Esophagus muscularis mucosa (tissue), 4 donors: Measurements from ENCODE around the gene TMC1. TPM values are rescaled to one million over a fixed set of nuclear protein-coding genes. Genes with fewer than 3 reads are reported as not detected.

ENCODE experiments used
- DNase-seq: peaks from one replicate; pipeline ENCODE4 v3.0.0-alpha.2; 2017; ENCODE audit errors: extremely low spot score
- H3K27ac ChIP-seq, 4 donors: fragments of 200-600 bp; sonication (generic); replicated peaks in 1 of 4; 1 replicate in 3 of 4; 2 replicates in 1 of 4; pipeline ENCODE4 v1.5.1; 2016 to 2019; ENCODE audit warnings: mild to moderate bottlenecking in 1 of 4
- H3K27me3 ChIP-seq, 4 donors: fragments of 200-600 bp; sonication (generic); one replicate each; pipeline versions ENCODE4 v1.5.1 to v1.6.0; 2016 to 2019
- H3K36me3 ChIP-seq, 4 donors: fragments of 200-600 bp; sonication (generic); one replicate each; pipeline ENCODE4 v1.5.1; 2016 to 2019
- H3K4me1 ChIP-seq, 4 donors: fragments of 200-600 bp; sonication (generic); one replicate each; pipeline ENCODE4 v1.5.1; 2016 to 2019
- H3K4me3 ChIP-seq, 4 donors: fragments of 200-600 bp; sonication (generic); 1 replicate in 2 of 4; 2 replicates in 2 of 4; pipeline ENCODE4 v1.5.1; 2016 to 2019; ENCODE audit warnings: mild to moderate bottlenecking in 4 of 4, moderate library complexity in 1 of 4
- H3K9me3 ChIP-seq, 4 donors: fragments of 200-600 bp; sonication (generic); 1 replicate in 3 of 4; 2 replicates in 1 of 4; pipeline ENCODE4 v1.5.1; 2016 to 2019
- EP300 ChIP-seq: sonication (generic); formaldehyde crosslinking; IDR thresholded peaks from one replicate; pipeline ENCODE4 v1.6.1; 2017; ENCODE audit warnings: antibody characterized with exemption
- POLR2A ChIP-seq: fragments of 450-650 bp; IDR thresholded peaks from one replicate; pipeline ENCODE4 v1.6.1; 2017; ENCODE audit warnings: antibody characterized with exemption, moderate library complexity, mild to moderate bottlenecking, low read depth
- POLR2AphosphoS5 ChIP-seq, 2 donors: sonication (generic); formaldehyde crosslinking; IDR thresholded peaks; one replicate each; pipeline ENCODE4 v1.6.1; 2017; ENCODE audit warnings: antibody characterized with exemption in 2 of 2
- WGBS: methylation state at CpG from one replicate; pipeline ENCODE4 v1.1.5; 2018; 5-methylcytosine and 5-hydroxymethylcytosine counted together
- intact Hi-C: fragments of 100-400 bp; cut with DNase I; formaldehyde crosslinking; loops from one replicate; pipeline ENCODE4 v1.15.1; 2023
- total RNA-seq, 4 donors: library from RNA; depleted of rRNA; stranded (reverse); fragments of >200 nt; gene quantifications; one replicate each; pipeline versions ENCODE4 v1.1.0 to v1.2.1, GENCODE V29; 2016
- TF ChIP-seq, protein P1 (sequence below), 3 experiments: fragments of 200-600 bp in 2 of 3; fragments of 450-650 bp in 1 of 3; sonication (generic) in 2 of 3; IDR thresholded peaks; one replicate each; pipeline ENCODE4 v1.5.1; 2017 to 2019; ENCODE audit warnings: antibody characterized with exemption in 3 of 3, mild to moderate bottlenecking in 2 of 3, moderate library complexity in 1 of 3

TMC1 gene
- total RNA-seq, 4 donors from 2014 or later = not detected

DNA sequence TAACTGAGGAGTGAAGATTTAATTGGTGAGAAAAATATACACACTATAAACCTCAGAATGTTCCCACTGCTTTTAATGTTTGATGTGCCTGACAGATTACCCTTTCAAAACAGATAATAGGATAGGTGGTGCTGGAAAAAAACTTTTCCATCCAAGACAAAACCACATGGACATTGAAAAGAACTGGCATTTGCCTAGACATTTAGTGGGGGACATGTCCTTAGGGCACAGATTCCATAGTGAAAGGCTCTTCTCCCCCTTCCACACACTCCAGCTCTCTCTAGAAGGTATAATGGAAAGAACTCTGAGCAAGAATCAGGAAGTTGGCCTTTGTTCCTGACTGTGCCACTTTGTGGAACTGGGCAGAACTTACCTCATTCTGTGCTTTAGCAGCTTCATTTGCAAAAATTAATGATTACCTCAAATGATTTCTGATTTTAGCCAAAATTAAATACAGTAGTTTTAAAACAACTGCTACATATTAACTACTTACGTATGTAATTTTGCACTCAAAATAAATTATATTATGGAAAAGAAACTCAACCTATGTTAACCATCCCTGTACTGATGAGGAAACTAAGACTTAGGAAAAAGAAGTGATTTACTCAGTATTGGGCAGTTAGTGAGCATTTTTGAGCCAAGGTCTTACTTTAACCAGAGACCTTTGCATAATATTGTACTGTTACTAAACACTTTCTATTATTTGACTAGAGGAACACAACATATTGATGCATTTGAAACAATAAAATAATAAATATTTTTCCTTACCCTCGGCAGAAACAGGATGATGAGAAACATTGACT lies 43.3 kb downstream of the TMC1 start:
- WGBS = 84% methylated on average over 2 of the region's 2 CpGs
- Histone ChIP-seq H3K27me3 (no peaks in the 10 kb centered on the region), H3K4me1 (peaks cover 0 to 6% (median 5%) of the 10 kb centered on the region in 4 donors), H3K9me3 (no peaks in the 10 kb centered on the region), H3K27ac (no peak overlapping the region), H3K4me3 (no peak overlapping the region), H3K36me3 (no peaks in the 10 kb centered on the region)
- TF ChIP-seq EP300 (no peak), POLR2A (no peak), POLR2AphosphoS5 (IDR thresholded peaks at IDR 0.05) (no peak)
- TF ChIP-seq, protein P1, sequence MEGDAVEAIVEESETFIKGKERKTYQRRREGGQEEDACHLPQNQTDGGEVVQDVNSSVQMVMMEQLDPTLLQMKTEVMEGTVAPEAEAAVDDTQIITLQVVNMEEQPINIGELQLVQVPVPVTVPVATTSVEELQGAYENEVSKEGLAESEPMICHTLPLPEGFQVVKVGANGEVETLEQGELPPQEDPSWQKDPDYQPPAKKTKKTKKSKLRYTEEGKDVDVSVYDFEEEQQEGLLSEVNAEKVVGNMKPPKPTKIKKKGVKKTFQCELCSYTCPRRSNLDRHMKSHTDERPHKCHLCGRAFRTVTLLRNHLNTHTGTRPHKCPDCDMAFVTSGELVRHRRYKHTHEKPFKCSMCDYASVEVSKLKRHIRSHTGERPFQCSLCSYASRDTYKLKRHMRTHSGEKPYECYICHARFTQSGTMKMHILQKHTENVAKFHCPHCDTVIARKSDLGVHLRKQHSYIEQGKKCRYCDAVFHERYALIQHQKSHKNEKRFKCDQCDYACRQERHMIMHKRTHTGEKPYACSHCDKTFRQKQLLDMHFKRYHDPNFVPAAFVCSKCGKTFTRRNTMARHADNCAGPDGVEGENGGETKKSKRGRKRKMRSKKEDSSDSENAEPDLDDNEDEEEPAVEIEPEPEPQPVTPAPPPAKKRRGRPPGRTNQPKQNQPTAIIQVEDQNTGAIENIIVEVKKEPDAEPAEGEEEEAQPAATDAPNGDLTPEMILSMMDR (IDR thresholded peaks at IDR 0.05) = no peak
- intact Hi-C loops = no loop called here
- DNase-seq = no peak

DNA sequence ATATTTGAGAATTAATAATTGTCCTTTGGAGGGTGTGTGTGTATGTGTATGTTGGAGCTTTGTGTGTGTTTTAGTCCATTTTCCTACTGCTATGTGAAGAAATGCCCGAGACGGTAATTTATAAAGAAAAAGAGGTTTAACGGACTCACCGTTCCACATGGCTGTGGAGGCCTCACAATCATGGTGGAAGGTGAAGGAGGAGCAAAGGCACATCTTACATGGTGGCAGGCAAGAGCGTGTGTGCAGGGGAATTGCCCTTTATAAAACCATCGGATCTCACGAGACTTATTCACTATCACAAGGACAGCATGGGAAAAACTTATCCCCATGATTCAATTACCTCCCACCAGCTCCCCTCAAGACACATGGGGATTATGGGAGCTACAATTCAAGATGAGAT lies 44.1 kb downstream of the TMC1 start:
- intact Hi-C loops = no loop called here
- 96% methylated on average over 7 of the region's 7 CpGs for WGBS
- H3K36me3 ChIP-seq = no peaks in the 10 kb centered on the region
- H3K27ac ChIP-seq = no peak overlapping the region
- no peak overlapping the region for H3K4me3 ChIP-seq
- H3K4me1 ChIP-seq = peaks cover 0 to 6% (median 5%) of the 10 kb centered on the region in 4 donors
- no peaks in the 10 kb centered on the region for H3K27me3 ChIP-seq
- no peak for DNase-seq
- no peaks in the 10 kb centered on the region for H3K9me3 ChIP-seq
- TF ChIP-seq POLR2AphosphoS5 (IDR thresholded peaks at IDR 0.05) = no peak
- no peak for TF ChIP-seq EP300
- TF ChIP-seq, protein P1 (IDR thresholded peaks at IDR 0.05) = no peak
- TF ChIP-seq POLR2A = no peak

DNA sequence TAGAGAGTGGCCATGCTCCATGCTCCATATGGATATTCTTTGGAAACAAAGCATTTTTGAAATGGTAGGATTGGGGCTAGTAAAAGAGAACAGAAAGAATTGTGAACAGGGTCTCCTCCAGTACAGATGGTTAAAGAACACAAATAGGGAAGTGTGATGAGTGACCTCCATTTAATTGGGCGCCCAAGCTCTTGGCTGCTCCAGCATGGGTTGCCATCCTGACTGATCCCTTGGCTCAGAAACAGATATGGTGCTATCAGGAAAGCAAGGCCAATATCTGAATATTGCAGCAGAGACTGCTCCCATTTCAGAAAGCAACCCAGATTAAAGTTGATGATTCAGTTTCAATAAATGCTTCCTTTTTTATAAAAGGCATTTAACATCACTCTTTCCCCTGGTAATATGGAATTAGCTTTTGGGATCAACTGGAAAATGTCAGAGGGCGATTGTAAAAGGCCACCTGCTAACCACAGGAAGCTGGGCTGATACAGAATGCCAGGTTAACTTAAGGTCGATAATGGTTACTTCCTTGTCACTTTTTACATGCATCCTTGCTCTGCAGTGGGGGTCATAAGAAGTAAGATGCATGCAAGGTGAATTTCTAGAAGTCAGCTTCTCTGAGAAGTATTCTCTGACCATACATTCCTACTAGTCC lies 52.9 kb downstream of the TMC1 start:
- Histone ChIP-seq H3K4me3 (no peak overlapping the region), H3K9me3 (no peaks in the 10 kb centered on the region), H3K27me3 (no peaks in the 10 kb centered on the region), H3K27ac (no peak overlapping the region), H3K4me1 (peaks cover 15 to 36% (median 32%) of the 10 kb centered on the region in 4 donors), H3K36me3 (no peaks in the 10 kb centered on the region)
- 85% methylated on average over 3 of the region's 3 CpGs for WGBS
- TF ChIP-seq POLR2AphosphoS5 (IDR thresholded peaks at IDR 0.05) = no peak
- TF ChIP-seq EP300 = no peak
- TF ChIP-seq POLR2A = no peak
- DNase-seq = no peak
- intact Hi-C loops = no loop called here

DNA sequence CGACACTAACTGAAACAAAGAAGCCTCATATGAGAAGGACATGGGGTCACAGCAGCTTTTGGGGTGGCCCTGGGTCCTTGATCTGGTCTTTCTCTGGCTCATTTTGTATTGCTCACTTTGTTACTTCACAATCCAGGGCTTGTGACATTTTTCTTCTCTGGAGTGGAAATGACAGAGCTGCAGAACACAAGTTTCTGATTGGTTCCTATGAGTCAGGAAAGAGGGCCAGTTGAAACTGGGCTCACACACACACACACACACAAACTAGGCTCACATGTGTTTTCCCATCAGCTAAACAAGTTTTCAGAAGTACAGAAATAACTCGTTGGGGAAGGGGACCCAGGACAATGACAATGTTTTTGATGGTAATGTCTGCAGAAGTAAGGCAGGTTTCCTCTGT lies 54.3 kb downstream of the TMC1 start:
- H3K36me3 ChIP-seq = no peaks in the 10 kb centered on the region
- 77% methylated on average over 2 of the region's 2 CpGs for WGBS
- intact Hi-C loops = loop anchor here (5.0 kb wide), 1 partner anchor 213 kb away; no protein-coding TSS in a partner anchor

DNA sequence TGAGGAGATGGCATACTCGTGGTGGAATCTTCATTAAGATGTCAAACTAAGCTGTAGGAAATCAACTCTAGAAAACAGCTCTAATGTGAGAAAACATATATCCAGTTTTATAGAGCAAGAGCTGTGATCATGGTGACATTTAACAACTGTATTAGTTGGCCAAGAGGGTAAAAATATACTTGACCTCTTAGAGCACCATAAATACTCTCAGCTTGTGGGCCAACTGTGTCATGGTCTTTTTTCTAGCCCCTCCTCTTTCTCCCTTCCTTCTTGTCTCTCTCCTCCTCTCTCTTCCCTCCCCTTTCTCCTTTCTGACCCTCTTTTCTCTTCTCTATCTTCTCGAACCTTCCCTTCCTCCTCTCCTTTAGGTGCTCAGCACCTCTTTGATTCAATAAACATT lies 54.7 kb downstream of the TMC1 start:
- TF ChIP-seq POLR2AphosphoS5 (IDR thresholded peaks at IDR 0.05) (no peak), EP300 (no peak), POLR2A (no peak)
- TF ChIP-seq, protein P1 (IDR thresholded peaks at IDR 0.05) = no peak
- DNase-seq = no peak
- no peaks in the 10 kb centered on the region for H3K36me3 ChIP-seq
- 86% methylated on average over 2 of the region's 2 CpGs for WGBS
- H3K4me3 ChIP-seq = no peak overlapping the region
- H3K27me3 ChIP-seq = no peaks in the 10 kb centered on the region
- intact Hi-C loops = loop anchor here (5.0 kb wide), 1 partner anchor 214 kb away; no protein-coding TSS in a partner anchor
- H3K27ac ChIP-seq = peak overlapping the region; percentile 59 to 72 (median 65)
- peaks cover 15 to 39% (median 35%) of the 10 kb centered on the region in 4 donors for H3K4me1 ChIP-seq
- no peaks in the 10 kb centered on the region for H3K9me3 ChIP-seq

More for the DNA sequence above, 54.3 kb downstream of the TMC1 start:
- H3K4me3 ChIP-seq = no peak overlapping the region
- H3K27ac ChIP-seq = peak overlapping the region in 2 of 4 donors; percentile 68 to 72
- TF ChIP-seq, protein P1 (IDR thresholded peaks at IDR 0.05) = no peak
- H3K27me3 ChIP-seq = no peaks in the 10 kb centered on the region
- H3K4me1 ChIP-seq = peaks cover 15 to 39% (median 35%) of the 10 kb centered on the region in 4 donors
- DNase-seq = no peak
- H3K9me3 ChIP-seq = no peaks in the 10 kb centered on the region
